Measurements from ENCODE around the gene CEACAM1.

DNA sequence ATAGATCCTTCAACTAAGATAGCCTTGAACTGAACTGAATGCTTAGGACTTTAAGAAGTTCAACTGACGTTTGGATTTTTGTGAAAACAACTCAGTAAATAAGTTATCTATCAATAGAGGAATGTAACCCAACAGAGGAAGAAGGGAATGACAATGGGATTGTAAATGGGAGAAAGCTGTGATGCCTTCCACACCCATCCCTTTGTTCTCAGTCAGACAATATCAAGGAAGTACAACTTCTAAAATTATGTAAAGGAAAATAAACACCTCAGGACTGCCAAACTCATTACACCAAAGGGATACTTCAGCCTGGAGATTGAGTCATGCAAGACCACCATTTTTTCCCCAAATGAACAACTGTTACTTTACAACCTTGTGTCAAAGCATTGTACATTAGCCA is 45.4 kb upstream of the CEACAM1 start:
- TF ChIP-seq, protein P1, sequence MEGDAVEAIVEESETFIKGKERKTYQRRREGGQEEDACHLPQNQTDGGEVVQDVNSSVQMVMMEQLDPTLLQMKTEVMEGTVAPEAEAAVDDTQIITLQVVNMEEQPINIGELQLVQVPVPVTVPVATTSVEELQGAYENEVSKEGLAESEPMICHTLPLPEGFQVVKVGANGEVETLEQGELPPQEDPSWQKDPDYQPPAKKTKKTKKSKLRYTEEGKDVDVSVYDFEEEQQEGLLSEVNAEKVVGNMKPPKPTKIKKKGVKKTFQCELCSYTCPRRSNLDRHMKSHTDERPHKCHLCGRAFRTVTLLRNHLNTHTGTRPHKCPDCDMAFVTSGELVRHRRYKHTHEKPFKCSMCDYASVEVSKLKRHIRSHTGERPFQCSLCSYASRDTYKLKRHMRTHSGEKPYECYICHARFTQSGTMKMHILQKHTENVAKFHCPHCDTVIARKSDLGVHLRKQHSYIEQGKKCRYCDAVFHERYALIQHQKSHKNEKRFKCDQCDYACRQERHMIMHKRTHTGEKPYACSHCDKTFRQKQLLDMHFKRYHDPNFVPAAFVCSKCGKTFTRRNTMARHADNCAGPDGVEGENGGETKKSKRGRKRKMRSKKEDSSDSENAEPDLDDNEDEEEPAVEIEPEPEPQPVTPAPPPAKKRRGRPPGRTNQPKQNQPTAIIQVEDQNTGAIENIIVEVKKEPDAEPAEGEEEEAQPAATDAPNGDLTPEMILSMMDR (IDR thresholded peaks at IDR 0.05): no peak
- no peak for TF ChIP-seq POLR2A (IDR thresholded peaks at IDR 0.05)
